H9 (cell line): ENCODE measurements around the gene MIA3. TPM values are rescaled to one million over a fixed set of nuclear protein-coding genes. Genes with fewer than 3 reads are reported as not detected.

ENCODE experiments used
- DNase-seq: peaks from one replicate; pipeline ENCODE4 v3.0.0-alpha.2; 2017
- H2AFZ ChIP-seq: one replicate; pipeline ENCODE4 v1.6.1; 2013; ENCODE audit warnings: mild to moderate bottlenecking, low read length, control low read depth, moderate library complexity
- H2AK5ac ChIP-seq: 2 replicates; pipeline ENCODE4 v1.6.1; 2013; ENCODE audit warnings: low read length, control low read depth, mixed read lengths; ENCODE audit not compliant: insufficient read length
- H2BK120ac ChIP-seq: one replicate; pipeline ENCODE4 v1.6.1; 2013; ENCODE audit warnings: low read depth, mild to moderate bottlenecking, low read length, control low read depth, inconsistent platforms; ENCODE audit not compliant: poor library complexity, severe bottlenecking
- H2BK12ac ChIP-seq: 2 replicates; pipeline ENCODE4 v1.6.1; 2013; ENCODE audit warnings: low read length, control low read depth, mixed read lengths, low read depth; ENCODE audit not compliant: insufficient read length
- H2BK15ac ChIP-seq: 2 replicates; pipeline ENCODE4 v1.6.1; 2013; ENCODE audit warnings: low read depth, low read length, control low read depth
- H2BK20ac ChIP-seq: one replicate; pipeline ENCODE4 v1.6.1; 2013; ENCODE audit warnings: low read depth, mild to moderate bottlenecking, low read length, control low read depth, inconsistent platforms; ENCODE audit not compliant: poor library complexity, severe bottlenecking
- H2BK5ac ChIP-seq: 2 replicates; pipeline ENCODE4 v1.6.1; 2013; ENCODE audit warnings: low read length, control low read depth, mixed read lengths; ENCODE audit not compliant: insufficient read length
- H3K14ac ChIP-seq: 2 replicates; pipeline ENCODE4 v1.6.1; 2013; ENCODE audit warnings: low read length, control low read depth; ENCODE audit not compliant: insufficient read depth
- H3K18ac ChIP-seq: 2 replicates; pipeline ENCODE4 v1.6.1; 2013; ENCODE audit warnings: low read depth, mild to moderate bottlenecking, mixed read lengths, low read length, control low read depth; ENCODE audit not compliant: insufficient read length
- H3K23ac ChIP-seq: 2 replicates; pipeline ENCODE4 v1.6.1; 2013; ENCODE audit warnings: low read length, control low read depth, mixed read lengths, low read depth; ENCODE audit not compliant: insufficient read length
- H3K23me2 ChIP-seq: 2 replicates; pipeline ENCODE4 v1.6.1; 2013; ENCODE audit warnings: low read depth, mild to moderate bottlenecking, mixed read lengths, low read length, control low read depth; ENCODE audit not compliant: insufficient read length, poor library complexity, severe bottlenecking
- H3K27ac ChIP-seq: 2 replicates; pipeline ENCODE4 v1.5.1; 2013; ENCODE audit warnings: low read length, control low read depth, mixed read lengths, low read depth; ENCODE audit not compliant: insufficient read length
- H3K27me3 ChIP-seq: 2 replicates; pipeline ENCODE4 v1.6.1; 2013; ENCODE audit warnings: low read length, control low read depth, inconsistent platforms; ENCODE audit not compliant: insufficient read depth
- H3K4ac ChIP-seq: 2 replicates; pipeline ENCODE4 v1.6.1; 2013; ENCODE audit warnings: low read depth, mild to moderate bottlenecking, control low read depth, inconsistent platforms, low read length, moderate library complexity
- H3K4me1 ChIP-seq: 2 replicates; pipeline ENCODE4 v1.6.1; 2013; ENCODE audit warnings: low read length, control low read depth, inconsistent platforms; ENCODE audit not compliant: insufficient read depth
- H3K4me2 ChIP-seq: 2 replicates; pipeline ENCODE4 v1.6.1; 2013; ENCODE audit warnings: low read length, control low read depth, mixed read lengths; ENCODE audit not compliant: insufficient read length, insufficient read depth
- H3K56ac ChIP-seq: 2 replicates; pipeline ENCODE4 v1.6.1; 2013; ENCODE audit warnings: low read depth, mild to moderate bottlenecking, mixed read lengths, low read length, control low read depth; ENCODE audit not compliant: insufficient read length
- H3K79me1 ChIP-seq: 2 replicates; pipeline ENCODE4 v1.6.1; 2013; ENCODE audit warnings: low read depth, mild to moderate bottlenecking, moderate library complexity, low read length, control low read depth, inconsistent platforms; ENCODE audit not compliant: insufficient read depth, poor library complexity, severe bottlenecking
- H3K79me2 ChIP-seq: 2 replicates; pipeline ENCODE4 v1.6.1; 2013; ENCODE audit warnings: low read length, control low read depth, inconsistent platforms; ENCODE audit not compliant: insufficient read depth
- H3K9ac ChIP-seq: 2 replicates; pipeline ENCODE4 v1.6.1; 2013; ENCODE audit warnings: low read length, control low read depth, mixed read lengths; ENCODE audit not compliant: insufficient read length; ENCODE audit errors: extremely low read depth
- H3K9me3 ChIP-seq: one replicate; pipeline ENCODE4 v1.6.1; 2013; ENCODE audit warnings: low read depth, low read length, inconsistent platforms; ENCODE audit not compliant: control insufficient read depth
- H3T11ph ChIP-seq: one replicate; pipeline ENCODE4 v1.6.1; 2013; ENCODE audit warnings: mild to moderate bottlenecking, low read length, control low read depth, inconsistent platforms
- H4K20me1 ChIP-seq: one replicate; pipeline ENCODE4 v1.6.1; 2013; ENCODE audit not compliant: control insufficient read depth, insufficient read length, insufficient read depth
- H4K5ac ChIP-seq: 2 replicates; pipeline ENCODE4 v1.6.1; 2013; ENCODE audit warnings: low read depth, mild to moderate bottlenecking, mixed read lengths, low read length, control low read depth; ENCODE audit not compliant: insufficient read length
- H4K8ac ChIP-seq: replicated peaks from 2 replicates; pipeline ENCODE4 v1.6.1; 2013; ENCODE audit warnings: low read length, control low read depth, mixed read lengths, low read depth; ENCODE audit not compliant: insufficient read length
- H4K91ac ChIP-seq: 2 replicates; pipeline ENCODE4 v1.6.1; 2013; ENCODE audit warnings: low read depth, mild to moderate bottlenecking, moderate library complexity, mixed read lengths, low read length, control low read depth; ENCODE audit not compliant: insufficient read length
- H3K27ac Mint-ChIP-seq, 3 experiments: 2 replicates in 2 of 3; 3 replicates in 1 of 3; pipeline ENCODE4 v1.8.0; 2020 to 2021; ENCODE audit warnings: mixed read lengths in 3 of 3, mild to moderate bottlenecking in 1 of 3, moderate library complexity in 1 of 3
- H3K27me3 Mint-ChIP-seq: 2 replicates; pipeline ENCODE4 v1.8.0; 2021; ENCODE audit warnings: low read depth, mild to moderate bottlenecking, moderate library complexity, mixed read lengths
- H3K36me3 Mint-ChIP-seq, 3 experiments: 2 replicates in 2 of 3; 3 replicates in 1 of 3; pipeline ENCODE4 v1.8.0; 2020 to 2021; ENCODE audit warnings: low read depth in 3 of 3, mixed read lengths in 3 of 3; ENCODE audit not compliant: insufficient read depth in 1 of 3
- H3K4me1 Mint-ChIP-seq, 2 experiments: 2 replicates each; pipeline ENCODE4 v1.8.0; 2020; ENCODE audit warnings: mixed read lengths in 2 of 2
- H3K4me3 Mint-ChIP-seq, 2 experiments: 2 replicates in 1 of 2; 3 replicates in 1 of 2; pipeline ENCODE4 v1.8.0; 2020 to 2021; ENCODE audit warnings: mild to moderate bottlenecking in 2 of 2, mixed read lengths in 2 of 2, moderate library complexity in 1 of 2
- H3K9me3 Mint-ChIP-seq, 2 experiments: 2 replicates in 1 of 2; 3 replicates in 1 of 2; pipeline ENCODE4 v1.8.0; 2020; ENCODE audit warnings: mild to moderate bottlenecking in 2 of 2, mixed read lengths in 2 of 2, moderate library complexity in 1 of 2
- WGBS: extraction: QIAGEN DNeasy Blood & Tissue Kit; methylation state at CpG from one replicate; pipeline ENCODE4 v1.1.7; 2013; ENCODE audit warnings: missing lambda C conversion rate, low lambda C conversion rate, mixed read lengths; ENCODE audit not compliant: insufficient read length; ENCODE audit errors: extremely low coverage; 5-methylcytosine and 5-hydroxymethylcytosine counted together
- total RNA-seq: library from RNA; stranded (reverse); gene quantifications from 2 replicates; pipeline ENCODE4 v1.2.1, GENCODE V29; 2021
- TF ChIP-seq, protein P1 (sequence below): fragments of 200-600 bp; sonication (generic); conservative IDR thresholded peaks from 3 replicates; pipeline ENCODE4 v1.8.0; 2021; ENCODE audit warnings: antibody characterized with exemption, mild to moderate bottlenecking

The MIA3 gene
- total RNA-seq, 1 experiment from 2014 or later = 55.5 TPM

GRCh38 chr1:222617367-222617951 is 438 bp upstream of the MIA3 start:
- Histone ChIP-seq H3K4me1 (no peaks in the 10 kb centered on the region), H3K9me3 (no peaks in the 10 kb centered on the region), H2BK5ac (no peak overlapping the region), H4K91ac (no peak overlapping the region), H3K27ac (no peak overlapping the region), H3K23me2 (peaks cover 10% of the 10 kb centered on the region), H2AFZ (no peak overlapping the region), H3K9ac (peak overlapping the region; percentile 25), H3K18ac (peak overlapping the region; percentile 60), H2AK5ac (no peak overlapping the region), H3K79me2 (peaks cover 3% of the 10 kb centered on the region; the same call in 1 of the 2 replicates), H2BK15ac (no peak overlapping the region), H3K56ac (no peak overlapping the region), H3K27me3 (no peaks in the 10 kb centered on the region), H2BK20ac (no peak overlapping the region), H4K20me1 (no peaks in the 10 kb centered on the region), H3T11ph (no peak overlapping the region), H3K14ac (no peak overlapping the region), H3K4me2 (peak overlapping the region; percentile 55), H3K4ac (no peak overlapping the region), H4K5ac (no peak overlapping the region), H3K79me1 (no peaks in the 10 kb centered on the region), H3K23ac (no peak overlapping the region), H4K8ac (no peak overlapping the region), H2BK120ac (no peak overlapping the region), H2BK12ac (no peak overlapping the region)
- peaks cover 9 to 17% (median 15%) of the 10 kb centered on the region in 3 experiments; a peak in 5 of 7 replicates for H3K36me3 Mint-ChIP-seq
- no CpG with 5 or more reads among the region's 37 CpGs for WGBS
- H3K9me3 Mint-ChIP-seq = no peaks in the 10 kb centered on the region
- TF ChIP-seq, protein P1, sequence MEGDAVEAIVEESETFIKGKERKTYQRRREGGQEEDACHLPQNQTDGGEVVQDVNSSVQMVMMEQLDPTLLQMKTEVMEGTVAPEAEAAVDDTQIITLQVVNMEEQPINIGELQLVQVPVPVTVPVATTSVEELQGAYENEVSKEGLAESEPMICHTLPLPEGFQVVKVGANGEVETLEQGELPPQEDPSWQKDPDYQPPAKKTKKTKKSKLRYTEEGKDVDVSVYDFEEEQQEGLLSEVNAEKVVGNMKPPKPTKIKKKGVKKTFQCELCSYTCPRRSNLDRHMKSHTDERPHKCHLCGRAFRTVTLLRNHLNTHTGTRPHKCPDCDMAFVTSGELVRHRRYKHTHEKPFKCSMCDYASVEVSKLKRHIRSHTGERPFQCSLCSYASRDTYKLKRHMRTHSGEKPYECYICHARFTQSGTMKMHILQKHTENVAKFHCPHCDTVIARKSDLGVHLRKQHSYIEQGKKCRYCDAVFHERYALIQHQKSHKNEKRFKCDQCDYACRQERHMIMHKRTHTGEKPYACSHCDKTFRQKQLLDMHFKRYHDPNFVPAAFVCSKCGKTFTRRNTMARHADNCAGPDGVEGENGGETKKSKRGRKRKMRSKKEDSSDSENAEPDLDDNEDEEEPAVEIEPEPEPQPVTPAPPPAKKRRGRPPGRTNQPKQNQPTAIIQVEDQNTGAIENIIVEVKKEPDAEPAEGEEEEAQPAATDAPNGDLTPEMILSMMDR = no peak
- peaks cover 32% of the 10 kb centered on the region for H3K27me3 Mint-ChIP-seq
- H3K27ac Mint-ChIP-seq = peak overlapping the region; percentile 81 to 86 (median 83); a peak in 5 of 7 replicates
- H3K4me1 Mint-ChIP-seq = peaks cover 13 to 14% of the 10 kb centered on the region in 2 experiments; a peak in 3 of 4 replicates
- H3K4me3 Mint-ChIP-seq = peak overlapping the region; percentile 78 to 86
- peak; percentile 99 for DNase-seq
